Cardiac fibroblast (primary cell): ENCODE results near the gene PEAK3.

Source experiments
- DNase-seq, 2 donors: peaks; one replicate each; pipeline versions ENCODE4 v3.0.0 to v3.0.0-alpha.2; 2010; ENCODE audit warnings: low read depth in 2 of 2
- H3K4me3 ChIP-seq, 2 donors: replicated peaks in 1 of 2; 1 replicate in 1 of 2; 2 replicates in 1 of 2; pipeline ENCODE4 v1.5.1; 2011; ENCODE audit warnings: low read depth in 2 of 2, low read length in 2 of 2, mild to moderate bottlenecking in 2 of 2, moderate library complexity in 1 of 2
- TF ChIP-seq, protein P1 (sequence below): IDR thresholded peaks from one replicate; pipeline ENCODE4 v1.5.1; 2011; ENCODE audit warnings: low read depth, mild to moderate bottlenecking, low read length, inconsistent platforms

Gene PEAK3

DNA sequence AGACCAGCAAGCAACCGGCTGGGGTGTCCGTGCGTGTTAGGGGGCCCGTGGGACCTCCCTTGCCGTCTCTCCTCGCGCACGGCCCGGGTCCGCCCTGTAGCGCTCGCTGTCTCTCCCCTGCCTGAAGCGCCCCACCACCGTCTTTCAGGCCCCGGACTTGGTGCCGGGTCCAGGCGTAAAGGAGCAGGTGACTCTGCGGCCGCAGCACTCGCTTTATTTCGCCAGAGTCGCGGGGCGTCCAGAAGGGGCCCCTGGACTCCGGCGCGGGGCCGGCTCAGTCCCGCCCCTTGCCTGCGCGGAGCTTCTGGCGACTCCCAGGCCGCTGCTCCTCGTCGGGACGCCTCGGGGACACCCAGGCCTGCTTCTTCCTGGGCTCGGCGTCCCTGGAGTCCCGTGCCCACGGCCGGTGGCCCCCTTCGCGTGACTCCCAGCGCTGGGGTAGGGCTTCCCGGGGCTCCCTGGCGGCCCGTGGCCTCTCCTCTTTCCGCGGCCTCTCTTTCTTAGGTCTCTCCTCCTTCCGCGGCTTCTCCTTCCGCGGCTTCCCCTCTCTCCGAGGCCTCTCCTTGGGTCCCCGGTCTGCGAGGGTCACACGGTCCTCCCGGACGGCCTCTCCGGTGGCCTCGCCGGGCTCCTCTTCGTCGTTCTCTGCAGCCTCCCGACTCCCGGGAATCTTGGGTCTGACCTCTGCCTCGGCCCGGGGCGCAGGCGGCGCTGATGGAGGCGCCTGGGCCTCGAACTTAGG is 29.7 kb downstream of the PEAK3 start:
- H3K4me3 ChIP-seq, result no peak overlapping the region
- no peak for DNase-seq
- TF ChIP-seq, protein P1, sequence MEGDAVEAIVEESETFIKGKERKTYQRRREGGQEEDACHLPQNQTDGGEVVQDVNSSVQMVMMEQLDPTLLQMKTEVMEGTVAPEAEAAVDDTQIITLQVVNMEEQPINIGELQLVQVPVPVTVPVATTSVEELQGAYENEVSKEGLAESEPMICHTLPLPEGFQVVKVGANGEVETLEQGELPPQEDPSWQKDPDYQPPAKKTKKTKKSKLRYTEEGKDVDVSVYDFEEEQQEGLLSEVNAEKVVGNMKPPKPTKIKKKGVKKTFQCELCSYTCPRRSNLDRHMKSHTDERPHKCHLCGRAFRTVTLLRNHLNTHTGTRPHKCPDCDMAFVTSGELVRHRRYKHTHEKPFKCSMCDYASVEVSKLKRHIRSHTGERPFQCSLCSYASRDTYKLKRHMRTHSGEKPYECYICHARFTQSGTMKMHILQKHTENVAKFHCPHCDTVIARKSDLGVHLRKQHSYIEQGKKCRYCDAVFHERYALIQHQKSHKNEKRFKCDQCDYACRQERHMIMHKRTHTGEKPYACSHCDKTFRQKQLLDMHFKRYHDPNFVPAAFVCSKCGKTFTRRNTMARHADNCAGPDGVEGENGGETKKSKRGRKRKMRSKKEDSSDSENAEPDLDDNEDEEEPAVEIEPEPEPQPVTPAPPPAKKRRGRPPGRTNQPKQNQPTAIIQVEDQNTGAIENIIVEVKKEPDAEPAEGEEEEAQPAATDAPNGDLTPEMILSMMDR, result no peak

DNA sequence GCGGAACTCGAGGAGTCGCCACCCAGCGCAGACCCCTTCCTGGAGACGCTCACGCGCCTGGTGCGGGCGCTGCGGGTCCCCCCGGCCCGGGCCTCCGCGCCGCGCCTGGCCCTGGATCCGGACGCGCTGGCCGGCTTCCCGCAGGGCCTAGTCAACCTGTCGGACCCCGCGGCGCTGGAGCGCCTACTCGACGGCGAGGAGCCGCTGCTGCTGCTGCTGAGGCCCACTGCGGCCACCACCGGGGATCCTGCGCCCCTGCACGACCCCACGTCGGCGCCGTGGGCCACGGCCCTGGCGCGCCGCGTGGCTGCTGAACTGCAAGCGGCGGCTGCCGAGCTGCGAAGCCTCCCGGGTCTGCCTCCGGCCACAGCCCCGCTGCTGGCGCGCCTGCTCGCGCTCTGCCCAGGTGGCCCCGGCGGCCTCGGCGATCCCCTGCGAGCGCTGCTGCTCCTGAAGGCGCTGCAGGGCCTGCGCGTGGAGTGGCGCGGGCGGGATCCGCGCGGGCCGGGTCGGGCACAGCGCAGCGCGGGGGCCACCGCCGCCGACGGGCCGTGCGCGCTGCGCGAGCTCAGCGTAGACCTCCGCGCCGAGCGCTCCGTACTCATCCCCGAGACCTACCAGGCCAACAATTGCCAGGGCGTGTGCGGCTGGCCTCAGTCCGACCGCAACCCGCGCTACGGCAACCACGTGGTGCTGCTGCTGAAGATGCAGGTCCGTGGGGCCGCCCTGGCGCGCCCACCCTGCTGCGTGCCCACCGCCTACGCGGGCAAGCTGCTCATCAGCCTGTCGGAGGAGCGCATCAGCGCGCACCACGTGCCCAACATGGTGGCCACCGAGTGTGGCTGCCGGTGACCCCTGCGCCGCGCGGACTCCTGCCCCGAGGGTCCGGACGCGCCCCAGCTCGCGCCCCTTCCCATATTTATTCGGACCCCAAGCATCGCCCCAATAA is 30.6 kb downstream of the PEAK3 start:
- no peak overlapping the region for H3K4me3 ChIP-seq
- TF ChIP-seq, protein P1, result no peak
- DNase-seq, result no peak

DNA sequence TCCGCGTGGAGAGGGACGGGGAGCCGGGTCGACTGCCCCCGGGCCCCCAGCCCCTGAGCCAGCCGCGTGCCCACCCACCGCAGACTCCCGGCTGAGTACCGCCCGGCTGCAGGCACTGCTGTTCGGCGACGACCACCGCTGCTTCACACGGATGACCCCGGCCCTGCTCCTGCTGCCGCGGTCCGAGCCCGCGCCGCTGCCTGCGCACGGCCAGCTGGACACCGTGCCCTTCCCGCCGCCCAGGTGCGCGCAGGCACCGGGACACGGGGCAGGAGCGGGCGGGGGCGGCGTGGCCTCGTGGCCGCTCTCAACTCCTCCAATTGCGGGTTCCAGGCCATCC is 31.2 kb downstream of the PEAK3 start:
- H3K4me3 ChIP-seq, result no peak overlapping the region
- no peak for DNase-seq
- TF ChIP-seq, protein P1, result no peak

DNA sequence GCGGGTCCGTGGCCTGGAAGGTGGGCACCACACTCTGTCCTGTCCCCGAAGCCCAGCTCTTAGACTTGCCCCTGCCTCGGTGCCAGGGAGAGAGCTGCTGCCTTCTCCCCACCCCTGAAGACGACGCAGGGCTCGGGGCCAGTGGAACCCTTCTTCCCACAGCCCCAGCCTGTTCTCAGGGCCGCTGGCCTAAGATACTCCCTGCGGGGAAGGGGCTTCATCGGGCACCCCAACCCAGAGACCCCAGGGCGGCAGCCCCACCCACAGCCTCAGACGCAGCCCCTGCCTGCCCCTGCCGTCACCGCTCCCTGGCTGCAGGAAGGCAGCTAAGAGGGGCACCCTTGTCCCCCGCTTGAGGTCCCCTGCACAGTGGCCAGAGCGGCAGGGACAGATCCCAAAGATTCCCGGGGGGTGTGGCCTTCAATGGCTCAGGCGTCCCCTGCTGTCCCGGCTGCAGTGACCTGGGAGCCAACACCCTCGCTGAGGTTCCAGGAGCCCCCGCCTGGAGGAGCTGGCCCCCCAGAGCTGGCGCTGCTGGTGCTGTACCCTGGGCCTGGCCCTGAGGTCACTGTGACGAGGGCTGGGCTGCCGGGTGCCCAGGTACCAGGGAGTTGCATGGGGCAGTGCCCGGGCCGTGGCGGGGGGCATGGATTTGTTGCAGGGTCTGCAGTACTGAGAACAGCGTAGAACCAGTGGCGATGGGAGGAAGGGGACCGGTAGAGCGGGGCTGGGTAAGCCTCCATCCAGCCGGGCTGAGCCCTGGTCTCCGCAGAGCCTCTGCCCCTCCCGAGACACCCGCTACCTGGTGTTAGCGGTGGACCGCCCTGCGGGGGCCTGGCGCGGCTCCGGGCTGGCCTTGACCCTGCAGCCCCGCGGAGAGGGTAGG is 31.9 kb downstream of the PEAK3 start:
- TF ChIP-seq, protein P1, result no peak
- no peak overlapping the region for H3K4me3 ChIP-seq
- no peak for DNase-seq

DNA sequence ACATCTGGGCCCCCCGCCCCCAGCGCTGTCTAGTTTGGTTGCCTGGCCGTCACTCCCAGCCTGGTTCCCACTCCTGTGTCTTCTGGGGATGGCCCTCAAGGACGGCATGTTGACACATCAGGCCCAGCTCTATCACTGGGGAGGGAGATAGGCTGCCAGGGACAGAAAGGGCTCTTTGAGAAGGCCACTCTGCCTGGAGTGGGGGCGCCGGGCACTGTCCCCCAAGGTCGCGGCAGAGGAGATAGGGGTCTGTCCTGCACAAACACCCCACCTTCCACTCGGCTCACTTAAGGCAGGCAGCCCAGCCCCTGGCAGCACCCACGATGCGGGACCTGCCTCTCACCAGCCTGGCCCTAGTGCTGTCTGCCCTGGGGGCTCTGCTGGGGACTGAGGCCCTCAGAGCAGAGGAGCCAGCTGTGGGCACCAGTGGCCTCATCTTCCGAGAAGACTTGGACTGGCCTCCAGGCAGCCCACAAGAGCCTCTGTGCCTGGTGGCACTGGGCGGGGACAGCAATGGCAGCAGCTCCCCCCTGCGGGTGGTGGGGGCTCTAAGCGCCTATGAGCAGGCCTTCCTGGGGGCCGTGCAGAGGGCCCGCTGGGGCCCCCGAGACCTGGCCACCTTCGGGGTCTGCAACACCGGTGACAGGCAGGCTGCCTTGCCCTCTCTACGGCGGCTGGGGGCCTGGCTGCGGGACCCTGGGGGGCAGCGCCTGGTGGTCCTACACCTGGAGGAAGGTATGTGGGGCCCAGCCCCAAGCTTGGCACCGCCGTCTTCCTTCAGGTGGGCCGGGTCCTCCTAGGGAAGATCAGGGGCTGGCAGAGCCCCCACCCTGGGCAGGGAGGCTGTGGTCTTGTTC is 32.7 kb downstream of the PEAK3 start, which contains the start of gene AMH:
AMH (plus strand) TSS at position 314 of the 857 bp plus-strand sequence; CDS start at position 324, 10 bp downstream.
- H3K4me3 ChIP-seq, result no peak within 1 kb of the TSS

More for the DNA sequence above, 32.7 kb downstream of the PEAK3 start, which contains the start of gene AMH:
- TF ChIP-seq, protein P1, result no peak
- DNase-seq, result no peak
